Neuron (in vitro differentiated cells): Measurements from ENCODE around the gene C15orf61.

Experiments
- H2AFZ ChIP-seq: one replicate; pipeline ENCODE4 v1.6.1; 2013; ENCODE audit warnings: low read depth, mild to moderate bottlenecking, inconsistent platforms, low read length, moderate library complexity
- H3K27me3 ChIP-seq: one replicate; pipeline ENCODE4 v1.6.1; 2013; ENCODE audit warnings: low read length; ENCODE audit not compliant: insufficient read depth
- H3K36me3 ChIP-seq: one replicate; pipeline ENCODE4 v1.6.1; 2013; ENCODE audit warnings: low read length; ENCODE audit not compliant: insufficient read depth
- H3K4me1 ChIP-seq: one replicate; pipeline ENCODE4 v1.6.1; 2013; ENCODE audit warnings: low read length; ENCODE audit not compliant: insufficient read depth
- H3K4me3 ChIP-seq: 2 replicates; pipeline ENCODE4 v1.5.1; 2013; ENCODE audit warnings: mild to moderate bottlenecking, low read length, moderate library complexity
- H3K9me3 ChIP-seq: one replicate; pipeline ENCODE4 v1.6.1; 2013; ENCODE audit warnings: low read length

Gene C15orf61

DNA sequence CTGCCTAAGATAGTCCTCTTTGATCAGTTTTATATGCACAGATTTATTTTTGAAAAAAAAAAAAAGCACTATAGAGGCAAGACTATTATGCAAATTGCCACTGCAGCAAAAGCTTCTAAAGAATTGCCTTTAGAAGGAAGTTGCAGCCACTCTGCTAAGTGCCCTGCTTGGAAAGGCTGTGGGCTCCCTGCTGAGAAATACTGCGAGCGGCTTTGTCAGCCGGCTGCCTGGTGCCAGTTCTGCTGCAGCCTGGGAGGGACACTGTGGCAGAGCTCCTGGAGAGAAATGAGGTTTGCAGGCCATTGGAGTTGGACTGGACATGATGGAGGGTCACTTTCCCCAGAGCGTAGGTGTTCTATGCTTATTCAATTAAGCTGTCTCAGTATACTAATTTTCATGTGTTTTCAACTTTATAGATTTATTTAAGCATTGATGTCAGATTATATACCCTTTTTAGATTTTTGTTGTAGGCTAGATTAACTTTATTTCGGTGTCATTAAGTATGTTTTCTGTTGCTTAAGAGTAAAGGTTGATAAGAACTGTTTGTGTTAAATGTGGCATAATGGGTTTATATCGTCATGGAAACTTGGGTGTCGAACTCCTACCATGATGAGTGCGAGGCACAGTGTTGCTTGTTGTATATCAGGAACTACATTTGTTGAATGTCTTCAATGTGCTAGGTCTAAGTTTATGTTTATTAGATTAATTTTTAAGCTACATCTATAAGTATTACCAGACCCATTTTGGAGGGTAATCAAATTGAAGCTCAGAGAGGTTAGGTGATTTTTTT, 28.1 kb downstream of the C15orf61 start:
- H3K4me3 ChIP-seq: peak overlapping the region; percentile 8
- H3K4me1 ChIP-seq: peaks cover 24% of the 10 kb centered on the region
- H3K9me3 ChIP-seq: no peaks in the 10 kb centered on the region
- peaks cover 11% of the 10 kb centered on the region for H3K36me3 ChIP-seq
- H2AFZ ChIP-seq: no peak overlapping the region
- H3K27me3 ChIP-seq: no peaks in the 10 kb centered on the region

DNA sequence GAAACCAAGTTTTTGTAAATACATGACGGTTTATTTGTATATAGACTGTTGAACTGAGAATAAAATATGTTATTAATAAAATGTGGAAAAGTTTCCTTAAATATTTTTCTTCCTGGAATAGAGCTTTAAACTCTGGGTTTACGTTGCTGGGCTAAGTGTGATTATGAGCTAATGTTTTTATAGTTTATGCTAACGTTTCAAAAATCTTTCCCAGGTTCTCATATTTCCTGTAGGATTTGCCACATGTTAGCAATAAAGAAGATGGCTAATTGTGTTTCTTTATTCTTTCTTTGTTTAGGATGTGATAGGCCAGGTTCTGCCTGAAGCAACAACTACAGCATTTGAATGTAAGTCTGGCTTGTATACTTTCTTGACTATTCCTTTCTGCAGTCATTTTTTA, 28.8 kb downstream of the C15orf61 start:
- Histone ChIP-seq H3K4me3 (no peak overlapping the region), H2AFZ (no peak overlapping the region), H3K4me1 (peaks cover 23% of the 10 kb centered on the region), H3K27me3 (no peaks in the 10 kb centered on the region), H3K36me3 (peaks cover 11% of the 10 kb centered on the region), H3K9me3 (no peaks in the 10 kb centered on the region)

DNA sequence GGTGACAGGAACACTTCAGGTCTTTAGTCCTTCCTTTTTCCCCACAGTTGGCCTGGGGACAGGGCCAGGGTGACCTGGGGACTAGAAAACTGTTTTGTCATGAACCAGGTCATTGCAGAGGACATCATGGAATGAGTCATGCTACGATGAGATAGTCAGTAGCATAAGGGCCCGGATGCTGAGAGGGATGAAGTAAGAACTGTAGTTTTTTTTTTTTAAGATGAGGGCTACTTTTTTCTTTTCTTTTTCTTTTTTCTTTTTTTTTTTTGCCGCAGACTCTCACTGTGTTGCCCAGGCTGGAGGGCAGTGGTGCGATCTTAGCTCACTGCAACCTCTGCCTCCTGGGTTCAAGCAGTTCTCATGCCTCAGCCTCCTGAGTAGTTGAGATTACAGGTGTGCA, 29.6 kb downstream of the C15orf61 start:
- no peaks in the 10 kb centered on the region for H3K9me3 ChIP-seq
- H2AFZ ChIP-seq: no peak overlapping the region
- no peaks in the 10 kb centered on the region for H3K27me3 ChIP-seq
- H3K4me1 ChIP-seq: peaks cover 23% of the 10 kb centered on the region
- H3K4me3 ChIP-seq: no peak overlapping the region
- H3K36me3 ChIP-seq: peaks cover 11% of the 10 kb centered on the region

DNA sequence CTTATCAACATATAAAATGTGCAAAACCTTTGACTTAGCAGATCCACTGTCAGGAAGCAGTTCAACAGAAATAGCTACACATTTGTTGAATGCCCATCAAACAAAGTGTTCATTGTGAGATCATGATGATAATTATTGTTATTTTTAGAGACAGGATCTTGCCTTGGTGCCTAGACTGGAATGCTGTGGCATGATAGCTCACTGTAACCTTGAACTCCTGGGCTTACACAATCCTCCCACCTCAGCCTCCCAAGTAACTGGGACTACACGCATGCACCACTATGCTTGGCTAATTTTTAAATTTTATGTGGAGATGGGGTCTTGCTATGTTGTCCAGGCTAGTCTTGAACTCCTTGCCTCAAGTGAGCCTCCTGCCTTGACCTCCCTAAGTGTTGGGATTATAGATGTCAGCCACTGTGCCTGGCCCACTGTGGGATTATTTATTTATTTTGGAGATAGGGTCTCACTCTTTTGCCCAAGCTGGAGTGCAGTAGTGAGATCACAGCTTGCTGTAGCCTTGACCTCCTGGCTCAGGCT, 30.3 kb downstream of the C15orf61 start:
- H3K9me3 ChIP-seq: no peaks in the 10 kb centered on the region
- H2AFZ ChIP-seq: no peak overlapping the region
- peaks cover 23% of the 10 kb centered on the region for H3K4me1 ChIP-seq
- no peak overlapping the region for H3K4me3 ChIP-seq
- H3K27me3 ChIP-seq: no peaks in the 10 kb centered on the region
- peaks cover 6% of the 10 kb centered on the region for H3K36me3 ChIP-seq

DNA sequence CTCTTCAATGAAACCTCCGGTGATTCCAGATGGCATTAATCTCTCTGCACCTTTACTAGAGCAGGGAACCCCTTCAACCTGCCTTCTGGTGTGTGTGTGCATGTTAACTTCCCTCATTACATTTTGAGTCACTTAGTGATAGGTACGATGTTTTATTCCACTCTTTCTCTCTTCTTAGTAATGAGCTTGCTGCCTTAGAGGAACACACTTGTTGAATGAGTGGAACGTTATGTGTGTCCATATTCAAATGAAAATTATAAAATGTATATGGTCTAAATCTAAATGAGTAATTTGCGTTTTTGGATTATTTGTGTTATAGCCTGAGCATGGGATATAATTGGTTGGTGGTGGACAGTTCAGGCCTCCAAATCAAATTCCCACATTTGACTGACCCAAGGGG, 33.6 kb downstream of the C15orf61 start:
- Histone ChIP-seq H3K9me3 (peaks cover 8% of the 10 kb centered on the region), H3K4me3 (no peak overlapping the region), H2AFZ (no peak overlapping the region), H3K4me1 (peaks cover 3% of the 10 kb centered on the region), H3K27me3 (no peaks in the 10 kb centered on the region), H3K36me3 (peaks cover 20% of the 10 kb centered on the region)

DNA sequence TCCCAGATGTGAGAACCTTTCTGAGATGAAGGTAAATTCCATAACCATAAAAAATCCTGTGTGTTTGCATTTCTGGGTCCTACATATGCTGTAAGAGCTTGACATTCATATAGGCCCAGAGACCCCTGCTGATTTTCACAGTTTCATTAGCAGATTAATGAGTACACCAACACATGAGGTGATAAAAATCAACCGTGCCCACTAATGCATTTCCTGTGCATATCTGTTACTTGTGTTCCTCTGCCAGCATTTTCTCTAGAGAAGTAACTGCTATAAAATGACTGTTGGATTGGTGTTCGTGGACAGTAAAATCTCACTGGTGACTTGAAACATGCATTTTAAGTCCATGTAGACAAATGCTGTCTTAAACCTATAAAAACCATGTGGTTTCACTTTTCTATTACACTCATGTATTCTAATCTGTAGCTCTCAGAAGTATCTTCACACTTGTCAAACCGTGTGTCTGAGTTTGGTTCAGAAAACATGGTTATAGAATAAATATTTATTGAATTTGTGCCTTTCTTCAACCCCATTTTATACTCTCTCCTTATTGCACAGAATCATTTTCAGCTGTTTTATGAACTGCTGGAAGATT, 36.1 kb downstream of the C15orf61 start:
- no peak overlapping the region for H2AFZ ChIP-seq
- H3K36me3 ChIP-seq: peaks cover 16% of the 10 kb centered on the region
- no peaks in the 10 kb centered on the region for H3K4me1 ChIP-seq
- H3K27me3 ChIP-seq: no peaks in the 10 kb centered on the region
- peaks cover 8% of the 10 kb centered on the region for H3K9me3 ChIP-seq
- no peak overlapping the region for H3K4me3 ChIP-seq

DNA sequence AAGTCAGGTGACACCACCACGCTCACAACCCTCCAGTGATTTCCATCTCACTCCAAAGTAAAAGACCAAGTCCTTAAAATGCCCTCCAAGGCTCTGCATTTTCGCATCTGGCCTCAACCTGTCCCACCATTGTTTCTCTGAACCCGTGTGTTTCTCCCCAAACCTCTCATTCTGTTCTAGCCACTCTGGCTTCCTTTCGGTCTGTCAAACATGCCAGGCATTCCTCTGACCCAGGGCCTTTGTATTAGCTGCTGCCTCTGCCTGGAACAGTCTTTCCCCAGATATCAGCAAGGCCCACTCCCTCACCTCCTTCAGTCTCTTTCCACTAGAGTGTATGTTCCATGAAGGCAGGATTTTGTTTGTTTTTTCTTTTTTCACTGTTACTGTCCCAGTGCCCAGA, 37.6 kb downstream of the C15orf61 start:
- no peak overlapping the region for H3K4me3 ChIP-seq
- no peaks in the 10 kb centered on the region for H3K27me3 ChIP-seq
- peaks cover 16% of the 10 kb centered on the region for H3K36me3 ChIP-seq
- H3K9me3 ChIP-seq: peaks cover 8% of the 10 kb centered on the region
- H2AFZ ChIP-seq: no peak overlapping the region
- peaks cover 10% of the 10 kb centered on the region for H3K4me1 ChIP-seq

DNA sequence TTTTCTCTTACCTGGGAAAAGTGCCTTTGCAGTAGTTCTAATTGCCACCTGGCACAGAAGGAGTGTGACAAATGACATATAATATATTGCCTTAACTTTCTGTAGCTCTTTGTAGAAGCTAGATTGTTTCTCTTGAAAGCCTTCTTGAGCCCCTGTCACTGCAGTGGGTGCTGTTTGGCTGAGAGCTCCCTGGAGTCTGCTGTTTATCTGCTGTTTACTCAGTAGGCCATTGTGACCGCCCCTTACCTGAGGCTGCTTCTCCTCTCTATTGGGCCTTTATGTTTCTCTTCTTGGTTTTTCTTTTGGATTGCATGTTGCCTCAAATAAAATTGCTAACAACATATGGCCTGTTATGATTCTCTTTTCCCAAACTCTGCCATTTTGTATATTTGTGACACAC, 38.2 kb downstream of the C15orf61 start:
- no peak overlapping the region for H3K4me3 ChIP-seq
- H3K27me3 ChIP-seq: no peaks in the 10 kb centered on the region
- no peak overlapping the region for H2AFZ ChIP-seq
- peaks cover 16% of the 10 kb centered on the region for H3K4me1 ChIP-seq
- H3K36me3 ChIP-seq: peaks cover 16% of the 10 kb centered on the region
- H3K9me3 ChIP-seq: peaks cover 8% of the 10 kb centered on the region

DNA sequence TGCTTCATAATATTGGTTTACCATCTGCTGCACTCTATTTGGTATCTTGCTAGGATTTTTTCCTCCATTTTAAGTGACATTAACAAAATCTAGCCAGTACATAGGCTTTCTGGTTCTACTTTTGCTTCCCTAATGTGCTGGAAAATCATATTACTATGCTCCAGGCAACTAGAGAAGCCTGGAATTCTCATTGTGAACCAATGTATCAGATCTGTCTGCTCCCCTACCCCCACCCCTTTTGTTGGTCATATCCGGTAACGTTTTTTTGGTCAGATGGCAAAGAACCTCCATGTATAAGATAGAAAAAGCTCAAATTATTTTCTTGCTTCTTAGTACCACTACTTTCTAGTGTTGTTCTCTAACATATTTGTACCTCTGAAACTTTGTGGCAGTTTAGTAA, 38.6 kb downstream of the C15orf61 start:
- H3K27me3 ChIP-seq: no peaks in the 10 kb centered on the region
- peaks cover 8% of the 10 kb centered on the region for H3K9me3 ChIP-seq
- no peak overlapping the region for H3K4me3 ChIP-seq
- peaks cover 16% of the 10 kb centered on the region for H3K36me3 ChIP-seq
- H2AFZ ChIP-seq: no peak overlapping the region
- peaks cover 21% of the 10 kb centered on the region for H3K4me1 ChIP-seq

DNA sequence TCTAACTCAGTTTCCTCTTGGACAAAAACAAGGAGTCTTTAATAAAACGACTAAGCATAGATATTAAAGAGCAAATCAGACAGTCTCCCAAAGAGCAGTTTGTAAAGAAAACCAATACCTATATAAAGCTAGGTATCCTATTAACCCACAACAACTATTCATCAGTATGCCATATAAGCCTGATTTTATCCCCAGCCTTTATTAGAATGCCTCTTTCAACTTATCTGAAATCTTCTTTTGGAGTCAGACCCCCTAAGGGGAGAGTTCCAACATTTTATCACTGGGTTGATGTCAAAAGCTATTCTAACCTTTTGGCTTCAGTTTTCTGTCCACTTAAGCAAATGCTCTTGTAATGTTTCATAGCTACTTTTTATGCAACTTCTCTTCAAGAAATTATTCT, 39.4 kb downstream of the C15orf61 start:
- Histone ChIP-seq H3K9me3 (peaks cover 8% of the 10 kb centered on the region), H3K4me3 (no peak overlapping the region), H2AFZ (no peak overlapping the region), H3K36me3 (peaks cover 16% of the 10 kb centered on the region), H3K27me3 (no peaks in the 10 kb centered on the region), H3K4me1 (peaks cover 26% of the 10 kb centered on the region)

DNA sequence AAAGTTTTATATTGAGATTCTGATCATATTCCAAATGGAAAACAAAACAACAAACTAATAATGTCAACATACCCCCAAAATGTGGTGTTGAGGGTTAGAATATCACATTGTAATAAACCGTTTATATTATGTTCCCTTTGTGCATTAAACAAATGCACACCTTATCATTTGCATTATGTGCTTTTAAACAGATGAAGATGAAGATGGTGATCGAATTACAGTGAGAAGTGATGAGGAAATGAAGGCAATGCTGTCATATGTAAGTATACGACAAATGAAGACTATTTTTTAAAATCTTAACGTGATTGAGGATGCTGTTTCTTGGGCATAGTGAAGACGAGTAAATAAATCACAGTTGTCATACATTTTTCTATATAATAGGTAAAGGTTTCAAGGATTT, 42.2 kb downstream of the C15orf61 start:
- Histone ChIP-seq H3K4me1 (peaks cover 26% of the 10 kb centered on the region), H2AFZ (no peak overlapping the region), H3K36me3 (peaks cover 8% of the 10 kb centered on the region), H3K4me3 (no peak overlapping the region), H3K27me3 (no peaks in the 10 kb centered on the region), H3K9me3 (peaks cover 6% of the 10 kb centered on the region)

DNA sequence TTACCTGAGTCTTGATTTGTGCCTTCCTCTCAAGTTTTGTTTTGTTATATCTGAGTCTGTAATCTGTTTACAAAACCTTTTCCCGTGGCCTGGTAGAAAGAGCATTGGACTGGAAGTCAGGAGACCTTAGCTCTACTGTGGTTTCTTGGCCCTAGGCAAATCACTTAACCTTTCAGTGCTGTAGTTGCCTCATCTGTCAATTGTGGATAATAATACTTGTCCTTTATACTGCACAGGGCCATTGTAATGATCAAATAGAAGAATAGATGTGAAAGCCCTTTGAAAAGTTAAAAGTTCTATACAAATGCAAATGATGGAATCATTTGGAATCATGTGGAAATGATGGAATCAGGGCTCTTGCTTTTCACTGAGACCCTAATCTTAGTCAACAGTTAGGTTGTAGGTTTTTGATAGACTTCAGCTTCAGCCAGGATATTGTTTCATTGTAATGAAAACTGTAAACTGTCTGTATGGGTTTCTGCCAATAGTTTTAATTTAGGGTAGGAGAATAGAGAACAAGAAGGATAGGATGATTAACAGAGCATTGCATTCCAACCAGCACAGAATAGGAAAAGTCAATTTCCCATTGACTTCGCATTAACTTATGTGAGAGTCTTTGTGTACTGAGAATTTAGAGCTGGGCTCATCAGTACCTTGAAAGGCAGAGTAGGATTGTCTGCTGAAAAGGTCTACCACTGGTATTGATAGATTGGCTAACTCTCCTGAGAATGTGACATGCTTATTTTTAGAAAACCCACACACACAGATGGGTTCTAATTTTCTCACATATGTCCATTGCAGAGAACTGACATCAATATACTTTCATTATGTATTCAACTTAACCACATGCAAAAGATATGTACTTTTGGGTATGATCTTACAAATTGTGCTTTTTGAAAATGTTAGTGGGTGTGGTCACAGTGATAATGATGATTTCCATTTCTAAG, 43.4 kb downstream of the C15orf61 start:
- Histone ChIP-seq H3K36me3 (no peaks in the 10 kb centered on the region), H3K4me1 (peaks cover 26% of the 10 kb centered on the region), H3K27me3 (no peaks in the 10 kb centered on the region), H3K4me3 (no peak overlapping the region), H3K9me3 (no peaks in the 10 kb centered on the region), H2AFZ (no peak overlapping the region)

DNA sequence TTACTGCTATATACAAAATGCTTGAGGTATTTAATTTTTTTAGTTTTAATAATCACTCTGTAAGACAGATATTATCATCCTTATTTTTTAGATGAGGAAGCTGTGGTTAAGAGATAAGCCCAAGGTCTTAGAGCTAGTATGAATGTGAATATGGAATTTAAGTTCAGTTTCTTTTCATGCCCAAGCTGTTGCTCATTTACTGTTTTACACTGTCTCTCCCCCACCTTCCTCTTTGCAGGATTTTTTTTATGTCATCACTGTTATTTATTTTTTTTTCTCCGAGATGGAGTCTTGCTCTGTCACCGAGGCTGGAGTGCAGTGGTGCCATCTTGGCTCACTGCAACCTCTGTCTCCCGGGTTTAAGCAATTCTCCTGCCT, 44.0 kb downstream of the C15orf61 start:
- Histone ChIP-seq H3K27me3 (no peaks in the 10 kb centered on the region), H3K4me3 (no peak overlapping the region), H2AFZ (no peak overlapping the region), H3K9me3 (no peaks in the 10 kb centered on the region), H3K36me3 (no peaks in the 10 kb centered on the region), H3K4me1 (peaks cover 26% of the 10 kb centered on the region)
